ENCODE measurements around the gene CACNA1G.

- no peak for TF ChIP-seq NR3C1 (CRISPR knock-in tag; IDR thresholded peaks at IDR 0.05)
- TF ChIP-seq MYC (IDR thresholded peaks at IDR 0.05; ENCODE audit: low read depth, low read length), result no peak
- no peak for TF ChIP-seq MYC (CRISPR knock-in tag; IDR thresholded peaks at IDR 0.05; ENCODE audit: borderline replicate concordance, low read depth)
- no peak for TF ChIP-seq ZEB2 (IDR thresholded peaks at IDR 0.05)
- TF ChIP-seq FOXA1 (IDR thresholded peaks at IDR 0.05; ENCODE audit: borderline replicate concordance), result no peak
- TF ChIP-seq ZSCAN29 (IDR thresholded peaks at IDR 0.05), result no peak
- no peak for TF ChIP-seq MXD1 (CRISPR knock-in tag; IDR thresholded peaks at IDR 0.05; ENCODE audit: borderline replicate concordance, poor library complexity, severe bottlenecking)
These were observed 44.9 kb downstream of the CACNA1G start for GRCh38 chr17:50605429-50605828.
